Body of pancreas (tissue), 4 donors: ENCODE results near the gene OR7A5. TPM values are rescaled to one million over a fixed set of nuclear protein-coding genes. Genes with fewer than 3 reads are reported as not detected.
"Not testable (repeated sequence)": the region's sequence is repeated elsewhere in the genome, so short reads cannot be mapped to it uniquely, and the experiment has no call there.

Experiments used
- ATAC-seq: fragments of 150-250 bp; one replicate; pipeline ENCODE4 v1.9.1; 2016
- DNase-seq, 4 donors: peaks; one replicate each; pipeline ENCODE4 v3.0.0-alpha.2; 2019
- H3K27ac ChIP-seq, 4 donors: fragments of 200-600 bp; sonication (generic); 1 replicate in 3 of 4; 2 replicates in 1 of 4; pipeline versions ENCODE4 v1.5.1 to v1.6.1; 2016 to 2019; ENCODE audit warnings: mild to moderate bottlenecking in 1 of 4, mixed read lengths in 1 of 4, moderate library complexity in 1 of 4
- H3K27me3 ChIP-seq, 2 donors: fragments of 200-600 bp; sonication (generic); one replicate each; pipeline ENCODE4 v1.6.0; 2016; ENCODE audit warnings: mild to moderate bottlenecking in 1 of 2
- H3K36me3 ChIP-seq, 2 donors: fragments of 200-600 bp; sonication (generic); replicated peaks in 1 of 2; 2 replicates each; pipeline ENCODE4 v1.5.1; 2016; ENCODE audit warnings: low read depth in 2 of 2; ENCODE audit not compliant: insufficient read depth in 1 of 2
- H3K4me1 ChIP-seq: fragments of 200-600 bp; sonication (generic); one replicate; pipeline ENCODE4 v1.6.0; 2016
- H3K4me3 ChIP-seq, 2 donors: fragments of 200-600 bp; sonication (generic); 1 replicate in 1 of 2; 2 replicates in 1 of 2; pipeline ENCODE4 v1.5.1; 2016 to 2019
- H3K9me3 ChIP-seq, 3 donors: fragments of 200-600 bp; sonication (generic); 1 replicate in 2 of 3; 2 replicates in 1 of 3; pipeline ENCODE4 v1.5.1; 2016
- CTCF ChIP-seq, 7 experiments: fragments of 450-650 bp in 4 of 7; fragments of 200-600 bp in 3 of 7; sonication (generic) in 3 of 7; IDR thresholded peaks; one replicate each; pipeline ENCODE4 v1.5.1; 2016 to 2019; ENCODE audit warnings: antibody characterized with exemption in 7 of 7
- POLR2A ChIP-seq, 3 donors: fragments of 450-650 bp; IDR thresholded peaks; one replicate each; pipeline ENCODE4 v1.6.1; 2016; ENCODE audit warnings: antibody characterized with exemption in 3 of 3, mild to moderate bottlenecking in 2 of 3
- WGBS, 2 donors: methylation state at CpG; one replicate each; pipeline ENCODE4 v1.1.5; 2017; 5-methylcytosine and 5-hydroxymethylcytosine counted together
- intact Hi-C: fragments of 100-400 bp; cut with DNase I; formaldehyde crosslinking; loops from one replicate; pipeline ENCODE4 v1.15.1; 2023
- small RNA-seq: library from RNA; depleted of rRNA; stranded (forward); fragments of <200 nt; gene quantifications from one replicate; pipeline ENCODE3, GENCODE V24; 2016
- total RNA-seq, 2 donors: library from RNA; depleted of rRNA; stranded (reverse); fragments of >200 nt; gene quantifications; one replicate each; pipeline ENCODE4 v1.1.0, GENCODE V29; 2016

The OR7A5 gene
- total RNA-seq, 2 donors from 2014 or later: not detected

GRCh38 chr19:14782626-14783409 lies 52.2 kb downstream of the OR7A5 start:
- Histone ChIP-seq H3K4me1 (no peaks in the 10 kb centered on the region), H3K27ac (peak overlapping the region in 1 of 4 donors; percentile 12), H3K9me3 (no peaks in the 10 kb centered on the region), H3K4me3 (no peak overlapping the region), H3K36me3 (no peaks in the 10 kb centered on the region), H3K27me3 (no peaks in the 10 kb centered on the region)
- no peak for DNase-seq
- no peak for ATAC-seq
- TF ChIP-seq POLR2A (IDR thresholded peaks at IDR 0.05) (no peak), CTCF (IDR thresholded peaks at IDR 0.05) (no peak)
- intact Hi-C loops: no loop called here
- 73 to 77% methylated on average over 16 of the region's 16 CpGs for WGBS, 2 donors

- H3K27ac ChIP-seq, H3K4me3 ChIP-seq, H3K4me1 ChIP-seq, ATAC-seq, H3K36me3 ChIP-seq, H3K27me3 ChIP-seq, DNase-seq, intact Hi-C loops, H3K9me3 ChIP-seq: not testable (repeated sequence)
- WGBS, 2 donors: 72 to 75% methylated on average over 17 of the region's 17 CpGs
Measured at GRCh38 chr19:14781713-14782536, 53.1 kb downstream of the OR7A5 start.

- ATAC-seq, H3K36me3 ChIP-seq, H3K27me3 ChIP-seq, H3K4me1 ChIP-seq, H3K9me3 ChIP-seq, DNase-seq, H3K27ac ChIP-seq, intact Hi-C loops, H3K4me3 ChIP-seq: not testable (repeated sequence)
- 57 to 76% methylated on average over 12 to 13 of the region's 14 CpGs for WGBS, 2 donors
Measured at GRCh38 chr19:14780622-14781225, 54.3 kb downstream of the OR7A5 start.

GRCh38 chr19:14779151-14779550 lies 55.8 kb downstream of the OR7A5 start:
- no peak overlapping the region for H3K27ac ChIP-seq
- H3K4me1 ChIP-seq: no peaks in the 10 kb centered on the region
- H3K36me3 ChIP-seq: no peaks in the 10 kb centered on the region
- WGBS, 2 donors: 34 to 38% methylated on average over 5 of the region's 5 CpGs
- no peak overlapping the region for H3K4me3 ChIP-seq
- intact Hi-C loops: no loop called here
- DNase-seq: no peak
- TF ChIP-seq CTCF (IDR thresholded peaks at IDR 0.05): no peak
- TF ChIP-seq POLR2A (IDR thresholded peaks at IDR 0.05): no peak
- H3K9me3 ChIP-seq: no peaks in the 10 kb centered on the region
- H3K27me3 ChIP-seq: no peaks in the 10 kb centered on the region
- no peak for ATAC-seq

- H3K9me3 ChIP-seq, intact Hi-C loops, H3K4me1 ChIP-seq, ATAC-seq, H3K27me3 ChIP-seq, DNase-seq, H3K4me3 ChIP-seq, H3K36me3 ChIP-seq, H3K27ac ChIP-seq: not testable (repeated sequence)
- 62 to 77% methylated on average over 12 of the region's 12 CpGs for WGBS, 2 donors
Measured at GRCh38 chr19:14778110-14778845, 56.7 kb downstream of the OR7A5 start, which contains the start of gene ADGRE2. Gene ADGRE2, minus strand, starts transcription at chr19:14778560. Its CDS starts 1,804 bp downstream, at chr19:14776756.

GRCh38 chr19:14777645-14778044 lies 57.3 kb downstream of the OR7A5 start:
- ATAC-seq: not testable (repeated sequence)
- WGBS, 2 donors: 73 to 78% methylated on average over 4 of the region's 4 CpGs

More at GRCh38 chr19:14777645-14778044, 57.3 kb downstream of the OR7A5 start:
- H3K36me3 ChIP-seq, H3K27ac ChIP-seq, intact Hi-C loops, H3K9me3 ChIP-seq, DNase-seq, H3K4me1 ChIP-seq, H3K27me3 ChIP-seq, H3K4me3 ChIP-seq: not testable (repeated sequence)

Small RNA genes within 50 kb of the gene (small RNA-seq; reads per million reads assigned to genes)
- gene AC005255.1: not detected

Other genes starting within 250 kb of the OR7A5 start
- not detected for gene ADGRE3, start 160.3 kb downstream of the OR7A5 start, total RNA-seq
- gene ZNF333, start 145.1 kb downstream of the OR7A5 start, total RNA-seq: 10 to 100 TPM; 14.2 to 18.2 TPM
- 1 to 10 TPM in 1 of 2 donors, under 1 TPM in 1; 0.33 to 1.3 TPM for gene ADGRE2, start 56.6 kb downstream of the OR7A5 start, total RNA-seq
- gene OR7C1, start within 50 bp of the OR7A5 start, total RNA-seq: not detected
- gene OR7A10, start 13.7 kb upstream of the OR7A5 start, total RNA-seq: not detected
- gene OR7A17, start 50.9 kb upstream of the OR7A5 start, total RNA-seq: not detected
- not detected for gene OR7C2, start 106.3 kb upstream of the OR7A5 start, total RNA-seq
- gene SLC1A6, start 144.7 kb upstream of the OR7A5 start, total RNA-seq: not detected
- not detected for gene CASP14, start 214.3 kb upstream of the OR7A5 start, total RNA-seq
- gene OR1I1, start 247.0 kb upstream of the OR7A5 start, total RNA-seq: not detected